H1 (cell line): ENCODE measurements around the gene TPH2.

Source experiments
- CHD2 ChIP-seq: IDR thresholded peaks from 2 replicates; pipeline ENCODE4 v1.6.1; 2012; ENCODE audit warnings: low read length, improper control_type of control experiment
- EP300 ChIP-seq, 2 experiments: IDR thresholded peaks; 1 replicate in 1 of 2; 2 replicates in 1 of 2; pipeline ENCODE4 v1.6.1; 2011 to 2012; ENCODE audit warnings: low read depth in 2 of 2, low read length in 2 of 2, mild to moderate bottlenecking in 2 of 2, borderline replicate concordance in 1 of 2, inconsistent platforms in 1 of 2, moderate library complexity in 1 of 2
- EZH2 ChIP-seq: fragments of 200-600 bp; sonication (generic); IDR thresholded peaks from 2 replicates; pipeline ENCODE4 v1.7.1; 2012; ENCODE audit warnings: low read depth, mild to moderate bottlenecking, moderate library complexity, low read length, inconsistent platforms; ENCODE audit not compliant: severe bottlenecking
- JUND ChIP-seq: IDR thresholded peaks from 2 replicates; pipeline ENCODE4 v1.6.1; 2011; ENCODE audit warnings: mild to moderate bottlenecking, improper control_type of control experiment, low read length
- TF ChIP-seq, protein P1 (sequence below), 3 experiments: IDR thresholded peaks; 1 replicate in 2 of 3; 2 replicates in 1 of 3; pipeline versions ENCODE4 v1.5.1 to v1.6.1; 2011; ENCODE audit warnings: low read length in 3 of 3, mild to moderate bottlenecking in 3 of 3, inconsistent platforms in 2 of 3, low read depth in 1 of 3, moderate library complexity in 1 of 3; ENCODE audit not compliant: insufficient read depth in 1 of 3; ENCODE audit errors: control extremely low read depth in 1 of 3

GRCh38 chr12:71970031-71970430 is 31.4 kb downstream of the TPH2 start:
- TF ChIP-seq, protein P1, sequence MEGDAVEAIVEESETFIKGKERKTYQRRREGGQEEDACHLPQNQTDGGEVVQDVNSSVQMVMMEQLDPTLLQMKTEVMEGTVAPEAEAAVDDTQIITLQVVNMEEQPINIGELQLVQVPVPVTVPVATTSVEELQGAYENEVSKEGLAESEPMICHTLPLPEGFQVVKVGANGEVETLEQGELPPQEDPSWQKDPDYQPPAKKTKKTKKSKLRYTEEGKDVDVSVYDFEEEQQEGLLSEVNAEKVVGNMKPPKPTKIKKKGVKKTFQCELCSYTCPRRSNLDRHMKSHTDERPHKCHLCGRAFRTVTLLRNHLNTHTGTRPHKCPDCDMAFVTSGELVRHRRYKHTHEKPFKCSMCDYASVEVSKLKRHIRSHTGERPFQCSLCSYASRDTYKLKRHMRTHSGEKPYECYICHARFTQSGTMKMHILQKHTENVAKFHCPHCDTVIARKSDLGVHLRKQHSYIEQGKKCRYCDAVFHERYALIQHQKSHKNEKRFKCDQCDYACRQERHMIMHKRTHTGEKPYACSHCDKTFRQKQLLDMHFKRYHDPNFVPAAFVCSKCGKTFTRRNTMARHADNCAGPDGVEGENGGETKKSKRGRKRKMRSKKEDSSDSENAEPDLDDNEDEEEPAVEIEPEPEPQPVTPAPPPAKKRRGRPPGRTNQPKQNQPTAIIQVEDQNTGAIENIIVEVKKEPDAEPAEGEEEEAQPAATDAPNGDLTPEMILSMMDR (IDR thresholded peaks at IDR 0.05; ENCODE audit: control extremely low read depth in 1 of 3, insufficient read depth in 1 of 3, low read depth in 1 of 3, low read length in 3 of 3): no peak
- no peak for TF ChIP-seq JUND
- no peak for TF ChIP-seq CHD2
- TF ChIP-seq EZH2: no peak
- no peak for TF ChIP-seq EP300 (IDR thresholded peaks at IDR 0.05; ENCODE audit: borderline replicate concordance in 1 of 2, low read depth in 2 of 2, low read length in 2 of 2)
